Ovary (tissue), 3 donors: ENCODE data around the gene ZNF652.

ENCODE experiments used
- EP300 ChIP-seq: sonication (generic); formaldehyde crosslinking; IDR thresholded peaks from one replicate; pipeline ENCODE4 v1.6.1; 2017; ENCODE audit warnings: antibody characterized with exemption
- POLR2A ChIP-seq: fragments of 450-650 bp; IDR thresholded peaks from one replicate; pipeline ENCODE4 v1.6.1; 2017; ENCODE audit warnings: antibody characterized with exemption, mild to moderate bottlenecking, moderate library complexity
- TF ChIP-seq, protein P1 (sequence below), 3 donors: fragments of 450-650 bp in 2 of 3; fragments of 200-600 bp in 1 of 3; IDR thresholded peaks; one replicate each; pipeline versions ENCODE4 v1.5.1 to v1.8.0; 2016 to 2022; ENCODE audit warnings: antibody characterized with exemption in 3 of 3, mild to moderate bottlenecking in 1 of 3
- donor health status: DM: no; HTN: no; CAD: no.

GRCh38 chr17:49382556-49382955 lies 20.5 kb upstream of the ZNF652 start:
- no peak for TF ChIP-seq POLR2A
- TF ChIP-seq, protein P1, sequence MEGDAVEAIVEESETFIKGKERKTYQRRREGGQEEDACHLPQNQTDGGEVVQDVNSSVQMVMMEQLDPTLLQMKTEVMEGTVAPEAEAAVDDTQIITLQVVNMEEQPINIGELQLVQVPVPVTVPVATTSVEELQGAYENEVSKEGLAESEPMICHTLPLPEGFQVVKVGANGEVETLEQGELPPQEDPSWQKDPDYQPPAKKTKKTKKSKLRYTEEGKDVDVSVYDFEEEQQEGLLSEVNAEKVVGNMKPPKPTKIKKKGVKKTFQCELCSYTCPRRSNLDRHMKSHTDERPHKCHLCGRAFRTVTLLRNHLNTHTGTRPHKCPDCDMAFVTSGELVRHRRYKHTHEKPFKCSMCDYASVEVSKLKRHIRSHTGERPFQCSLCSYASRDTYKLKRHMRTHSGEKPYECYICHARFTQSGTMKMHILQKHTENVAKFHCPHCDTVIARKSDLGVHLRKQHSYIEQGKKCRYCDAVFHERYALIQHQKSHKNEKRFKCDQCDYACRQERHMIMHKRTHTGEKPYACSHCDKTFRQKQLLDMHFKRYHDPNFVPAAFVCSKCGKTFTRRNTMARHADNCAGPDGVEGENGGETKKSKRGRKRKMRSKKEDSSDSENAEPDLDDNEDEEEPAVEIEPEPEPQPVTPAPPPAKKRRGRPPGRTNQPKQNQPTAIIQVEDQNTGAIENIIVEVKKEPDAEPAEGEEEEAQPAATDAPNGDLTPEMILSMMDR (IDR thresholded peaks at IDR 0.05) = no peak
- TF ChIP-seq EP300 = no peak
